KOPT-K1 (cell line): ENCODE measurements around the gene AKR1C3.
"Not testable (repeated sequence)": the region's sequence is repeated elsewhere in the genome, so short reads cannot be mapped to it uniquely, and the experiment has no call there.

Experiments used
- H3K27ac ChIP-seq: fragments of 200-600 bp; sonication (generic); 2 replicates; pipeline ENCODE4 v1.5.1; 2016; ENCODE audit warnings: antibody characterized with exemption, mild to moderate bottlenecking, low read depth, low read length; ENCODE audit not compliant: poor library complexity, severe bottlenecking
- H3K36me3 ChIP-seq: fragments of 200-600 bp; sonication (generic); 2 replicates; pipeline ENCODE4 v1.5.1; 2017; ENCODE audit warnings: antibody characterized with exemption, mild to moderate bottlenecking, low read length, moderate library complexity; ENCODE audit not compliant: insufficient read depth
- H3K9me3 ChIP-seq: fragments of 200-600 bp; sonication (generic); 2 replicates; pipeline ENCODE4 v1.5.1; 2017; ENCODE audit warnings: antibody characterized with exemption, low read length, mild to moderate bottlenecking; ENCODE audit not compliant: insufficient read depth, poor library complexity, severe bottlenecking

The AKR1C3 gene

DNA sequence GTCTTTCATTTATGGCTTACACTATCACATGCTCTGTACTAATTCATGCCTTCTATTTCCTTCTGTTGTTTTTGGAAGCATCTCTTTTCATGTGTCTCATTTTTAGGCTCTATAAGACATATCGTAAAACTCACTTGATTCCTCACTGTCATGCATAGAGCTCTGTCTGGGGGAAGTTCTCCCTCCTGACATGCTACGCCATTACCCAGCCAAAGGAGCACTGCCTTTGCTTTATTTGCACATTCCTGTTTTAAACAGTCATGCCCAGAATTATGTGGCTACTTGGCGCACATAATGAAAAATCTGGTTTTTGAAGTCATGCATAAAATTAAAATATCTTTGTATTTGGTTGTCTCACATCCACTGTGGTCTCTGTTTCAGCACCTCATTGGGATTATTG lies 17.6 kb upstream of the AKR1C3 start:
- no peaks in the 10 kb centered on the region for H3K36me3 ChIP-seq
- H3K9me3 ChIP-seq, result no peaks in the 10 kb centered on the region
- H3K27ac ChIP-seq, result no peak overlapping the region

DNA sequence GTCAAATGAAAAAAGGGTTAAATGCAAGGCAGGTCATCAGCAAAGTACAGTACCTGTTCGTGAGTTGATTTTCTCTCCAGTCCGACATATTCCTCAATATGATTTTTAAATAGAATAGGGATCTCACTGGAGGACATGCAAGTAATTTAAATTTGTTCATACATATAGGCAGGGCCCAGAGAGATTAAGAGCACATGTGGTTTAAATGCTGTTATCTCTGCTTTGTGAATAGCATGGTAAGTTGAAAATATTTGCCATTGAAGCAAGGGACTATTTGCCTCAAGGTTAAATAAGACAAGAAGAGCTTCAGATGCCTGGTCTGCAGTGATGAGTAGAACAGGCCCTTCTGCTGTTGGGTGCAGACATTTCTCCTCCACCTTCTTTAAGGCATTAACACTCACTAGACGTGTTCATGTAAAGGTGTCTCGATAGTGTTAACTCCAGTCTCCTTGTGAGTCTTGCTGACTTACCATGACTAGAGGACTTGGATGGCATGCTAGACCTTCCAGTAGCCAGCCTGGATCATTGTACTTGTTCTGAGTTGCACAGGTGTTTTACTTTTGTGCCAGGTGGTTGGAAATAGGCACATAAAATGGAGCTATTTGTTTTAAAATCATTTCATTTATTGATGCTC lies 15.6 kb upstream of the AKR1C3 start:
- H3K36me3 ChIP-seq, result no peaks in the 10 kb centered on the region
- no peak overlapping the region for H3K27ac ChIP-seq
- no peaks in the 10 kb centered on the region for H3K9me3 ChIP-seq

DNA sequence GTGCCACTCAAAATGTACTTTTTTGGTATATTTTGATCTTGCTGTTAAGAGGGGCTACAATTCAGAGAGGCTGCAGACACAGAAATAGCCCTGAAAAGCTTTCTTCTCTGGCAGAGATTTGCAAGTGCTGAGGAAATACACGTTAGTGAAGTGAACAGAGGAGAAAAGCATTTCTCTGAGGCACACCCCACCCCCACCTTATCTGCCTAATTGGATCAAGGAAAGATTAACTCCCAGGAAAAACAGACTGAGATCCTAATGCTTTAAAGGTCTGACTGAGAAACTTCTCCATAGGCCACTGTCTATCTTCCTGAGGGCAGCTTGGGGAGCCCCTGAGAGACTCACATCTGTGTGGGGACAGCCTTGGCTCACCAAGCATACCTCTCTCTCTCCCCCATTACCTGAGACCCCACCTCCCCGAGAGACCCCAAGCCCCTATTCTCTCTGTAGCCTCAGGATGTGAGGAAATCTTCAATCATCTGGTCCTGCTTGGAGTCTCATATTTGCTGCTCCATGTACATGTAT lies 14.8 kb upstream of the AKR1C3 start:
- H3K27ac ChIP-seq, result no peak overlapping the region
- no peaks in the 10 kb centered on the region for H3K36me3 ChIP-seq
- H3K9me3 ChIP-seq, result no peaks in the 10 kb centered on the region

DNA sequence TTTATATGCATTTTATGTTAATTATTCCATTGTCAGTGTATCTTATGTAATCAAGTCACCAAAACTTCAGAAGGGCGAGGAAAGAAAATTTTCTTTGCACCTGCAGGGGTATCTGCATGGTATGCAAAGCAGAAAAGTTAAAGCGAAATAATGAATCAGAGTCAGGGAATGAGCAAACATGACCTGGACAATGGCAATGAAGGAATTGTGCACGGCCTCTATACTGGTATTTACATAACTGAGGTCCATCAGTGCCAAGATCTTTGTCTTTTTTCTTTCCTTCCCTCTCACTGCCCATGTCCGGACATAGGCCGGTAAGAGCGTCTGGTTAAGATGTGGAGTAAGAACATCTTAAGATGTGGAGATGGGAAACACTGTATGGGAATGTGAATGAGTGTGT lies 14.4 kb upstream of the AKR1C3 start:
- H3K36me3 ChIP-seq, result no peaks in the 10 kb centered on the region
- H3K9me3 ChIP-seq, result no peaks in the 10 kb centered on the region
- H3K27ac ChIP-seq, result no peak overlapping the region

DNA sequence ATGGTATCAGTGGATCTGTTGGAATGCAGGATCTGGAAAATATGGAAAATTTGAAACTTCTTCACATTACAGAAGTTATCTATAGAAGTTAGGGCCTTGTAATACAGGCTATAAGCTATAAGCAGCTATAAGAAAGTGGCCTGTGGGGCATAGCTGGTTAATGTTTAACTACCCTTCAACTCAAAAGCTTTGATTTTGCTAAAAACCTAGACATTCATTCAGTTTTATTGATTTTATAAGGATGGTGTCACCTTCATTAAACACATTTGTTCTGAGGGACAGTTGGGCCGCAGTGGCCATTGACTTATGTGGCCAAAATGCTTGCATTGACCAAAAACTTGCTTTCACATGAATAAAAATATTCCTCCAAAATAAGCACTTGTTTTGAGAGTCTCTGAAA lies 13.1 kb upstream of the AKR1C3 start:
- no peaks in the 10 kb centered on the region for H3K36me3 ChIP-seq
- H3K27ac ChIP-seq, result no peak overlapping the region
- H3K9me3 ChIP-seq, result no peaks in the 10 kb centered on the region

DNA sequence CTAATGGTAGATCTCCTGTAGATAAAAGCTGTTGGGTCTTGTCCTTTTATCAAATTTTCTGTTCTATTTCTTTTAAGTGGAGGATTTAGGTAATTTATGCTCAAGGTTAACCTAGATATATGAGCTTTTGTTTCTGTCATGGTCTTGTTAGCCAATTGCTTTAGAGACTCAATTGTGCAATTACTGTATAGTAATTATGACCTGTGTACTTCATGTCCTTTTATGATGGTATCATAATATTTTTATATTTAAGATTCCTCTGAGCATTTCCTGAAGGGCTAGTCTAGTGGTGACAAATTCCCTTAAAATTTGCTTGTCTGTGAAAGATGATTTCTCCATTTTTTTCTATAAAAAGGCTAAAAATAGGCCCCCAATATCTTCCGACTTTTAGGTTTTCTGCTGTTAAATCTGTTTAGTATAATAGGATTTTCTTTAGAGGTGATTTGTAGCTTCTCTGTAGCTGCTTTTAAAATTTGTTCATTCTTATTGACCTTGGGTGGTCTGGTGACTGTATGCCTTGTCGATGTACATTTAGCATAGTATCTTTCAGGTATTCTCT lies 5.4 kb upstream of the AKR1C3 start:
- Histone ChIP-seq H3K9me3 (no peaks in the 10 kb centered on the region), H3K27ac (no peak overlapping the region), H3K36me3 (no peaks in the 10 kb centered on the region)

DNA sequence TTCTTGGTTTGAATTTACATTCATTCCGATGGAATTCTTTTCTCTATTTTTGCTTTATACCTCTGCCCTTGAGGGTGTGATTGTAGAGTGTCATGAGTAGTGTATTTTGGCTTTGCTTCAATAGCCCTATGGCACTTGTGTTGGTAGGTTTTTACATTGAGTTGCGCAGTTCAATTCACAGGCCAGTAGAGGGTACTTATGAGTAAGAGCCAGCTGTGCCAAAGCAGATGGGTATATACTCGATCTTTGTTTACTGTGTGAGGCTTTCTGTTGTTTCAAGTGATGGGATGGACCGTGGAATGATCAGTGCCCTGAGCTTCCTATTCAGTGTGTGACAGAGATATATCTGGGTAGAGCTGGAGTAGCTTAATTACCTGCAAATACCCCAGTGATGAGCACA lies 4.3 kb upstream of the AKR1C3 start:
- H3K27ac ChIP-seq, result no peak overlapping the region
- no peaks in the 10 kb centered on the region for H3K36me3 ChIP-seq
- no peaks in the 10 kb centered on the region for H3K9me3 ChIP-seq

DNA sequence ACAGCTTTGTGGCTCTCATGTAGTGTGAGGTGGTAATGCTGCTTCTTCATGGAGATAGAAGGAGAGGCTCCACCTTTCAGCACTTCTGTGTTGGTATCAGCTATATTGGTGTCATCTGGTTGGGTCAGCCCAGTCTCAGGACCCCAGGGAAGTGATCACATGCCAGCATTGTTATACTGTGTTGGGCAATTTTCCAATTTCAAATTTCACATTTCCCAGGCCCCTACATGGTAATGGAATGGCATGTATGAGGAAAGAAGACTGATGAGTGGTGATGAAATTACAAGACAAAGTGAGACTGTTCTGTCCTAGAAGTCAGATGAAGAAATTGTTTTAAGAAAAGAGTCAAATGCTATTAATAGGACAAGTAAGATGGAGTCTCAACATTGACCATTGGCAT lies 3.7 kb upstream of the AKR1C3 start:
- Histone ChIP-seq H3K9me3 (no peaks in the 10 kb centered on the region), H3K36me3 (no peaks in the 10 kb centered on the region), H3K27ac (no peak overlapping the region)

DNA sequence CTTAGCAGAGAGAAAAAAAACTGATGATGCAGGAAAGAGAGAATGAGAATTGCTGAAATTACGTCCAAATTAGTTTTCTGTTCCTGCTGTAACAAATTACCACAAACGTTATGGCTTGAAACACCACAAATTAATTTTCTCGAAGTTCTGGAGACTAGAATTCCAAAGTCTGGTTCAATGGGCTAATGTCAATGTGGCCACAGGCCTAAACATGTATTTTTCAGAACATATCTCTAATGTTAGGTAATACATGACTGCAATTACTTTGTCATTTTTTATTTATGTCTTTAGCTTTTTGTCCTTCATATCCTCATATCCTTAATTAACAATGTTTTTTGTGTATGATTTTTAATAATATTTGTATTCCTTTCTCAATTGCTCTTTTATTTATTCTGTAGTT lies 3.0 kb upstream of the AKR1C3 start:
- H3K36me3 ChIP-seq, result no peaks in the 10 kb centered on the region
- no peak overlapping the region for H3K27ac ChIP-seq
- no peaks in the 10 kb centered on the region for H3K9me3 ChIP-seq

DNA sequence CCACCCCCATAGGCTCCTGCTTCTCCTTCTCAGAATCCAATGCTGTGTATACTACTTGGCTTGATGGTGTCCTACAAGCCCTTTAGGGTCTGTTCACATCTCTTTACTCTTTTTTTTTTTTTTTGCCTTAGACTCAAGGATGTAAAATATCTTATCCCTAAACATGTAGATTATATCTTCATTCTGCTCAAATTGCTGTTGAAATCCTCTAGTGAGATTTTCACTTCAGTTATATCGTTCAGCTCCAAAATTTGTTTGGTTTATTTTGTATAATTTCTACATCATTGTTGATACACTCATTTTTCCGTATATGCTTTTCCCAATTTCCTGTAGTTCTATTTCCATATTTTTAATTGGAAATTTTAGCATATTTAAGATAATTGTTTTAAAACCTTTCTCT lies 1.8 kb upstream of the AKR1C3 start:
- Histone ChIP-seq H3K9me3 (no peaks in the 10 kb centered on the region), H3K27ac (no peak overlapping the region), H3K36me3 (no peaks in the 10 kb centered on the region)

DNA sequence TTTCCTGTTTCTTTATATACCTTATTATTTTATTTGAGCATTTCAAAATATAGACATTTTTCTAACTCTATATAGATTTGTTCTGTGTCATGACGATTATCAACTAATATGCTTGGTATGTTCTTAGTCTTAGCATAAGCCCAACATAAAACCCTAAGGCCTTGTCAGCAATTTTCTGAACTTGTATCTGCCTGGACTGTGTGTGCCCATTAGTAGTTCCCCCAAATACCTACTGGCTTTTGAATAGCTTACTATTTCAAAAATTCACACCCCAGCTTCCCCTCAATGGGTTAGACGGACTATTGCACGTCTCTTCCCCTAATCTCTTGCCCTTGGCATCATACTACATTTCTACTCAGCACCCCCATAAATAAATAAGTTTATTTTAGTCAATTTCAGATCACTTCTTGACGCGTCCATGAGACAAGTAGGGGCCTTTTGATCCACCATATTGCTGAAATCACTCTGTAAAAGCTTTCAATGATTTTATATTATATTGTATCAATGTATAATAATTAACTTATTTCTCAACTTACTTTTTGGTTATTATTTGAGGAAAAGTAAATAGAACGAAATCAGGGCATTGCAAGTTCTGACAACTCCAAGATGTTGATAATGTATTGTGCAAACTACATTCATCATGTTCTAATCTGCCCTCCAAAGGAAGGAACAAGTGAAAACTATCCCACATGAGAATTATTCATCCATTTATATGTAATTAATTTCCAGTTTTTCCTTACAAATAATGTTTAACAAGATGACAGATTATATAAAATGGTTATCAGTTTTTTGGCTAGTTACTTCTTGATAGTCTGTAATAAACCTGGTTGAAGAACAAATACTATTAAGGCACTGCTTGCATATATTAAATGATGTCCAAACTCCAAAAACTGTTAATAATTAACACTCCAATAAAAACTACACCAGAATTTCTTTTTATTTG lies 1.1 kb upstream of the AKR1C3 start:
- Histone ChIP-seq H3K36me3 (no peaks in the 10 kb centered on the region), H3K27ac (no peak overlapping the region), H3K9me3 (no peaks in the 10 kb centered on the region)

DNA sequence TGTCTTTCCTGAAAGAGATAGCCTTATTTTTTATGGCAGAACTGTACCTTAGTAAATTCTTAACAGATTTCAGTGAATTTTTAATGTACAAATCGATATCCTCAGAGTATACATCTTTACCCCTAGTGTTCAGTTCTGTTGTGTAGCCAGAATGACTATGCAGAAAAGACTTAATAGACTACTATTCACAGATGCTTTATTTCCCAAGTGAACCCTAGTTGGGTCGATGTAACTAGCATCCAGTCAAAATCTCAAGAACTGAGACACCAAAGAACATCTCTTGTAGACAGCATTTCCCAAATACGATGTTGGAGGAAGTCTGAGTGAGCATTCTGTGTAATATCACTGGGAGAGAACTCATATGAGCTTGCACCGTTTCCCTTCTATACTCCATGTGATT lies 1.5 kb downstream of the AKR1C3 start:
- H3K27ac ChIP-seq, result no peak overlapping the region
- no peaks in the 10 kb centered on the region for H3K36me3 ChIP-seq
- H3K9me3 ChIP-seq, result no peaks in the 10 kb centered on the region

DNA sequence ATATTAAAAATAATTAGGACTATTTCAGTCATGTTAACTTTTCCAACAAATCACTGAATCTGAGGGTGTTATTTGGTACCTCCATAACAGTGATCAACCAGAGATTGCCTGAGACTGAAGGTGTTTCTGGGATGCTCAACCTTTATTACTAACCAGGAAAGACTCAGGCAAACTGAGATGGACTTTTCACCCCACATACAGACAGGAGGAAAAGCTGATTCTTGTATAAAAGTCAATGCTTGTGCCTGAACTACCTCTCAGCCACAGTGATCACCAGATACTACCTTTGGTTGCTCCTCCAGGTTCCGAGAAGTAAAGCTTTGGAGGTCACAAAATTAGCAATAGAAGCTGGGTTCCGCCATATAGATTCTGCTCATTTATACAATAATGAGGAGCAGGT lies 1.9 kb downstream of the AKR1C3 start:
- Histone ChIP-seq H3K36me3 (no peaks in the 10 kb centered on the region), H3K9me3 (no peaks in the 10 kb centered on the region), H3K27ac (no peak overlapping the region)

DNA sequence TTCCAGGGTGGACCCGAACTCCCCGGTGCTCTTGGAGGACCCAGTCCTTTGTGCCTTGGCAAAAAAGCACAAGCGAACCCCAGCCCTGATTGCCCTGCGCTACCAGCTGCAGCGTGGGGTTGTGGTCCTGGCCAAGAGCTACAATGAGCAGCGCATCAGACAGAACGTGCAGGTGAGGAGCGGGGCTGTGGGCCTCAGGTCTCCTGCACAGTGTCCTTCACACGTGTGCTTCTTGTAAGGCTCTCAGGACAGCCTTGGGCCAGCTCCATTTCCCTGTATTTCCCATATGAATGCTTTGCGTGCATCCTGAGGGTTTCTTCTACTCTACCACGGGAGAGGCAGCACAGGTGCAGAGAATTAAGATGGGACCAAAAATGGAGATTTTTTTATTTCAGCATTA lies 8.3 kb downstream of the AKR1C3 start:
- not testable (repeated sequence) for H3K9me3 ChIP-seq, H3K36me3 ChIP-seq, H3K27ac ChIP-seq

DNA sequence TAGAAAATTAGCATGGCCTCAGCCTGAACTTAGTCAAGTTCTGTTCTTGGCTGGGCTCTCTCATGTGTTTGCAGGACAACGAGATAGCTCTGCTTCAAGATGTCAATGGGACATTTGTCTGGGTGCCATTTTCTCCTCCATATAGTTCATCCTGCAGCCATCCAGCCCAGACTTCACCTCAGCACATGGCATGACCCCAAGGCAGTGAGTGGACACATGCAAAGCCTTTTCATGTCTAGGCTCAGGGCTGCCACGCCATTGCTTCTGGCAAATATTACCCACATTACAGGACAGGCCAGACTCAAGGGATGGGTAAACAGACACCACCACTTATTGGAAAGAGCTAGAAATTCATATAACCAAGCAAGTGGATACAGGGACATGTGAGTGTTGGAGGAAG lies 9.3 kb downstream of the AKR1C3 start:
- Histone ChIP-seq H3K36me3 (no peaks in the 10 kb centered on the region), H3K27ac (no peak overlapping the region), H3K9me3 (no peaks in the 10 kb centered on the region)
